ENCODE measurements around the gene DEGS2.

GRCh38 chr14:100108042-100108825 lies 51.2 kb downstream of the DEGS2 start:
- TF ChIP-seq TBX2 (CRISPR knock-in tag; IDR thresholded peaks at IDR 0.05; ENCODE audit: borderline replicate concordance) (no peak), POLR2AphosphoS5 (IDR thresholded peaks at IDR 0.05; ENCODE audit: low read depth, low read length) (no peak), POLR2A (IDR thresholded peaks at IDR 0.05; ENCODE audit: insufficient read depth in 1 of 2, low read depth in 2 of 2, low read length in 2 of 2) (no peak), DR1 (CRISPR knock-in tag; IDR thresholded peaks at IDR 0.05) (no peak)

All from HepG2 (cell line).